Sigmoid colon (tissue), 3 donors: ENCODE measurements around the gene HBG1.

Experiments used
- CTCF ChIP-seq, 4 experiments: fragments of 450-650 bp in 3 of 4; fragments of 200-600 bp in 1 of 4; IDR thresholded peaks; one replicate each; pipeline ENCODE4 v1.5.1; 2016 to 2019; ENCODE audit warnings: antibody characterized with exemption in 4 of 4, mild to moderate bottlenecking in 3 of 4, moderate library complexity in 2 of 4
- POLR2A ChIP-seq, 2 donors: fragments of 450-650 bp; IDR thresholded peaks; one replicate each; pipeline ENCODE4 v1.6.1; 2016; ENCODE audit warnings: antibody characterized with exemption in 2 of 2, mild to moderate bottlenecking in 2 of 2, moderate library complexity in 2 of 2

GRCh38 chr11:5229356-5229755, 20.3 kb downstream of the HBG1 start:
- TF ChIP-seq CTCF (IDR thresholded peaks at IDR 0.05) (no peak), POLR2A (IDR thresholded peaks at IDR 0.05) (no peak)
